ENCODE results near the gene ZNF716.

DNA sequence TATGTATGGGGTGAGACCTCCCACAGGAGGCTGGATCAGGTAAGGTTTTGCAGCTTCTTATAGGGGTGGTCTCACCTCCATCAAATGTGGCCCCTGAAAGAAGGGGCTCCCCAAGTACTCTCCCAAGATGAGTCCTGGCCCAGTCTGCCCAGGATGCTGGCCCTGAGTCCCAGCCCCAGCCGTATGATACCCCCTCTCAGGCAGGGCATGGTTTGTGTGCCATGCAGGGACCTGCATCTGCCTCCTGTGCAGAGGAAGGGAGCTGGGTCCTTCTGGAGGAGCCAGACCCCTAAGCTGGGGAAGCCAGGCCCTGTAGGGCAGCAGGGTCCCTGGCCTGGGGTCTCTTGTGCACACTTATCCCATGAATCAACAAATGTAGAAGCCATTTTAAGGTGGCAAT, 35.1 kb upstream of the ZNF716 start:
- TF ChIP-seq CTCF (IDR thresholded peaks at IDR 0.05 in 8 of 11, conservative IDR thresholded peaks at IDR 0.05 in 3 of 11), result no peak
- TF ChIP-seq POLR2AphosphoS5 (IDR thresholded peaks at IDR 0.05), result no peak
